Endothelial cell of umbilical vein (primary cell): ENCODE data around the gene SPAG17.

Experiments used
- EZH2 ChIP-seq: IDR thresholded peaks from 2 replicates; pipeline ENCODE4 v1.6.1; 2012; ENCODE audit warnings: borderline replicate concordance, low read depth, mild to moderate bottlenecking, moderate library complexity, low read length, inconsistent platforms; ENCODE audit not compliant: severe bottlenecking
- FOS ChIP-seq: IDR thresholded peaks from 2 replicates; pipeline ENCODE4 v1.6.1; 2011; ENCODE audit warnings: mild to moderate bottlenecking, low read length, moderate library complexity, borderline replicate concordance; ENCODE audit not compliant: insufficient read depth
- GATA2 ChIP-seq: IDR thresholded peaks from 2 replicates; pipeline ENCODE4 v1.7.0; 2011; ENCODE audit warnings: low read depth, mild to moderate bottlenecking, moderate library complexity, mixed read lengths, low read length; ENCODE audit not compliant: insufficient read length, insufficient read depth
- JUN ChIP-seq: IDR thresholded peaks from 2 replicates; pipeline ENCODE4 v1.6.1; 2011; ENCODE audit warnings: borderline replicate concordance, low read depth; ENCODE audit not compliant: insufficient read length, insufficient read depth
- MYC ChIP-seq: IDR thresholded peaks from one replicate; pipeline ENCODE4 v1.6.1; 2011; ENCODE audit warnings: mild to moderate bottlenecking, low read depth, low read length
- POLR2A ChIP-seq: IDR thresholded peaks from 2 replicates; pipeline ENCODE4 v1.6.1; 2012; ENCODE audit warnings: low read depth, mild to moderate bottlenecking, control low read depth, low read length
- POLR2AphosphoS5 ChIP-seq: IDR thresholded peaks from 2 replicates; pipeline ENCODE4 v1.6.1; 2012; ENCODE audit warnings: low read depth, mild to moderate bottlenecking, control low read depth, low read length, moderate library complexity; ENCODE audit not compliant: insufficient read depth
- TF ChIP-seq, protein P1 (sequence below), 2 donors: IDR thresholded peaks; 1 replicate in 1 of 2; 2 replicates in 1 of 2; pipeline ENCODE4 v1.5.1; 2011; ENCODE audit warnings: low read length in 2 of 2, mild to moderate bottlenecking in 2 of 2, moderate library complexity in 2 of 2, control low read depth in 1 of 2, inconsistent platforms in 1 of 2, low read depth in 1 of 2; ENCODE audit not compliant: insufficient read depth in 1 of 2; ENCODE audit errors: extremely low read depth in 1 of 2
- TF ChIP-seq, protein P2 (sequence below): IDR thresholded peaks from 2 replicates; pipeline ENCODE4 v1.6.1; 2011; ENCODE audit not compliant: insufficient read depth, insufficient read length

- TF ChIP-seq, protein P1, sequence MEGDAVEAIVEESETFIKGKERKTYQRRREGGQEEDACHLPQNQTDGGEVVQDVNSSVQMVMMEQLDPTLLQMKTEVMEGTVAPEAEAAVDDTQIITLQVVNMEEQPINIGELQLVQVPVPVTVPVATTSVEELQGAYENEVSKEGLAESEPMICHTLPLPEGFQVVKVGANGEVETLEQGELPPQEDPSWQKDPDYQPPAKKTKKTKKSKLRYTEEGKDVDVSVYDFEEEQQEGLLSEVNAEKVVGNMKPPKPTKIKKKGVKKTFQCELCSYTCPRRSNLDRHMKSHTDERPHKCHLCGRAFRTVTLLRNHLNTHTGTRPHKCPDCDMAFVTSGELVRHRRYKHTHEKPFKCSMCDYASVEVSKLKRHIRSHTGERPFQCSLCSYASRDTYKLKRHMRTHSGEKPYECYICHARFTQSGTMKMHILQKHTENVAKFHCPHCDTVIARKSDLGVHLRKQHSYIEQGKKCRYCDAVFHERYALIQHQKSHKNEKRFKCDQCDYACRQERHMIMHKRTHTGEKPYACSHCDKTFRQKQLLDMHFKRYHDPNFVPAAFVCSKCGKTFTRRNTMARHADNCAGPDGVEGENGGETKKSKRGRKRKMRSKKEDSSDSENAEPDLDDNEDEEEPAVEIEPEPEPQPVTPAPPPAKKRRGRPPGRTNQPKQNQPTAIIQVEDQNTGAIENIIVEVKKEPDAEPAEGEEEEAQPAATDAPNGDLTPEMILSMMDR (IDR thresholded peaks at IDR 0.05; ENCODE audit: extremely low read depth in 1 of 2, insufficient read depth in 1 of 2, low read depth in 1 of 2, low read length in 2 of 2) = no peak
- TF ChIP-seq POLR2A (no peak), POLR2AphosphoS5 (no peak), FOS (no peak), EZH2 (no peak), GATA2 (no peak), MYC (no peak), JUN (no peak)
- TF ChIP-seq, protein P2, sequence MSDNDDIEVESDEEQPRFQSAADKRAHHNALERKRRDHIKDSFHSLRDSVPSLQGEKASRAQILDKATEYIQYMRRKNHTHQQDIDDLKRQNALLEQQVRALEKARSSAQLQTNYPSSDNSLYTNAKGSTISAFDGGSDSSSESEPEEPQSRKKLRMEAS = no peak
These were observed 32.3 kb upstream of the SPAG17 start for GRCh38 chr1:118217141-118217838.
